Left cardiac atrium (tissue), 4 donors: ENCODE results near the gene ITGB6. TPM values are rescaled to one million over a fixed set of nuclear protein-coding genes. Genes with fewer than 3 reads are reported as not detected.
"Not testable (repeated sequence)": the region's sequence is repeated elsewhere in the genome, so short reads cannot be mapped to it uniquely, and the experiment has no call there.

Experiments
- ATAC-seq, 2 donors: fragments of 200-7000 bp; cut with Tn5 transposase; one replicate each; pipeline ENCODE4 v1.9.1; 2020; ENCODE audit warnings: mild to moderate bottlenecking in 2 of 2, moderate library complexity in 2 of 2
- DNase-seq: peaks from one replicate; pipeline ENCODE4 v3.0.0-alpha.2; 2020
- intact Hi-C, 2 donors: fragments of 100-400 bp; cut with DNase I; formaldehyde crosslinking; loops; one replicate each; pipeline versions ENCODE4 v1.14.1 to v1.15.1; 2022 to 2023
- total RNA-seq, 2 donors: library from RNA; stranded (reverse); fragmentation: NEBNext Ultra II Directional; extraction: Animal tissue kit (Norgen Biotek cat#: 25700); gene quantifications; one replicate each; pipeline ENCODE4 v1.2.1, GENCODE V29; 2021
- donor health status: DM: no; HTN: yes; CAD: no.
- donor health status: DM: no; HTN: yes; CAD: no; lungs with severe emphysema.
- donor health status: DM: yes; HTN: yes; CAD: no.
- donor health status: Dilated cardiomyopathy.

ITGB6 gene
- total RNA-seq, 2 donors from 2014 or later: 0.77 to 0.86 TPM

DNA sequence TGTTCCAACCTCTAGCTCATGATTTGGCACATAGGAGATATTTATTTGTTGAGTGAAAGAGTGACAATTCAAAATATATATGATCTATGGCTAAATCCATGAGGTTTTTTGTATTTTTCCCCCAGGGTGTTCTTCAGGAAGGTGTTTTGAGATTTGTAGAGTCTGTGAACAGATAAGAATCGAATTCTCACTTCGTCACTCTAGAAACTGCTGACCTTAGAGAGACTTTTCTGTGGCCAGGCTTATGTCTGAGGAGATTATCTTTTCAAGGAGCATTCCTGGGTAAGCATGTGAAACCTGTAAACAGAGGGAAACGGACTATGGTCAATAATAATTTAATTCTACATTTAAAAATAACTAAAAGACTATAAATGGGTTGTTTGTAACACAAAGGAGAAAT, 849 bp upstream of the ITGB6 start:
- no peak for DNase-seq
- intact Hi-C loops: no loop called here
- ATAC-seq: no peak

DNA sequence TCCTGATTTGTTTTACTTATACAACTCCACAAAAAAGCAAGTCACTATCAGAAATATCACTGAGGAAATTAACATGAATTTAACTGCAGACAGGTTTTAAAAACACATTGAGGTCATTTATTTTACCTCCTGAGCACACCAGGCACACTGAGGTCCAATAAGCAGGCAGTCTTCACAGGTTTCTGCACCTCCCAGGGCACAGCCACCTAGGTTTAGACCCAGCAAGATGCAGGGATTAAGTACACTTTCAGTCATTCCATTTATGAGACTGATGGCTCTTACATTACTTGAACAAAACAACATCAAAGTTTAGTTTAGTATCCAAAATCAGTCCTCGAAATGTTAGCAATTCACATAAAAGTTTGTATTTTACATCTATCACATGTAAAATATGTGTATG, 1.0 kb downstream of the ITGB6 start:
- ATAC-seq (no peak), DNase-seq (no peak)
- intact Hi-C loops: no loop called here

DNA sequence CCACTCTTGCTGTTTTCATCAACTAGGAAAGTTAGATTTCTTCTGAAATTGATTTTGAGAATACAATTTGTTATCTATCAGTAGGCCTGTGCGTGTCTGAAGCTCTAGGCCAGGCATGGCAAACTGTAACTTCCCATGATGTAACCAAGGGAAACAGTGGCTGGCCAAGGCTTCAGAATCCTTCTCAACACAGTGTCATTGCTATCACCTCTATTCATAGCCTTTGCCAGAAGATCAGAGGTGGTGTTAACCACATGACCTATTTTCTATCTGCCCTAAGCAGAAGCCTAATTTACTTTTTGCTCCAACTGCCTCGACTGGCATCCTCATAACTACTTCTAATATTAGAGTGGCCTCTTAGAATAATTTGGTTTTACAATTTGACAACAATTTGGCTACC, 2.5 kb downstream of the ITGB6 start:
- intact Hi-C loops: no loop called here
- DNase-seq: no peak
- ATAC-seq: peak; percentile 15 to 79

DNA sequence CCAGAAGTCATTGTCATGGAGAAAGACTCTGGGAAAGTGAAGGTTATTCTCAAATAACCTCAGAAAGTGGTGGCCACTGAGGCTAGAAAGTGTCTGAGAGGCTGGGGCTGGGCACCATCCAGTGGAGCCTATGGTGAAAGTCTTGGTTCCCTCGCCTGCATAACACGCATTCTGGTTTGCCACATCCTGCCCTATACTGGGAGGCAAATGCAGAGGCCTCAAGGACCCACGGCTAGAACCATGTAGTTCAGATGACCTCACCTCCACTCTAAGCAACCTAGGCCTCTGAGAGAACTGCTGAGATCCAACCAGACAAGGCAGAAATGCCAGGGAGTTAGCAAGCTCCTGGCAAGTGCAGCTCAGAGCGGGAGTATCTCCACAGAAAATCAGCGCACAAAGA, 5.1 kb downstream of the ITGB6 start:
- no peak for ATAC-seq
- intact Hi-C loops: no loop called here

DNA sequence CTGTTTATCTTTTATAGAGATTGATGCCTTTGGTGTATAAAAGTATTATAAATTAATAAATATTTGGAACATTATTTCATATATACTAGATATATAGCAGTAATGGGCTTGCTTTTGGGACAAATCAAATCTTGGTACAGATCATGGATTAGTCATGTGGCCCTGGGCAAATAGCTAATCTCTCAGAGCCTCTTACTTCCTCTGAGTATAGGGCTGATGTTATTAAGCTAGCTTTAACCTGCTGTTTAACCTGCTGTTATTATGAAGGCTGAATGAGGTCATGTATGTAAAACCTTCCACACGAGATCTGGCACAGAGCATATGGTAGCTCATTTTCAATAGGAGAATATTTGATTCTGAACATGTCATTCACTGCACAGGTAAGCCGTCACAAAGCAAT, 5.7 kb downstream of the ITGB6 start:
- DNase-seq: no peak
- no peak for ATAC-seq
- intact Hi-C loops: no loop called here

More for the DNA sequence above, 5.1 kb downstream of the ITGB6 start:
- DNase-seq: no peak

DNA sequence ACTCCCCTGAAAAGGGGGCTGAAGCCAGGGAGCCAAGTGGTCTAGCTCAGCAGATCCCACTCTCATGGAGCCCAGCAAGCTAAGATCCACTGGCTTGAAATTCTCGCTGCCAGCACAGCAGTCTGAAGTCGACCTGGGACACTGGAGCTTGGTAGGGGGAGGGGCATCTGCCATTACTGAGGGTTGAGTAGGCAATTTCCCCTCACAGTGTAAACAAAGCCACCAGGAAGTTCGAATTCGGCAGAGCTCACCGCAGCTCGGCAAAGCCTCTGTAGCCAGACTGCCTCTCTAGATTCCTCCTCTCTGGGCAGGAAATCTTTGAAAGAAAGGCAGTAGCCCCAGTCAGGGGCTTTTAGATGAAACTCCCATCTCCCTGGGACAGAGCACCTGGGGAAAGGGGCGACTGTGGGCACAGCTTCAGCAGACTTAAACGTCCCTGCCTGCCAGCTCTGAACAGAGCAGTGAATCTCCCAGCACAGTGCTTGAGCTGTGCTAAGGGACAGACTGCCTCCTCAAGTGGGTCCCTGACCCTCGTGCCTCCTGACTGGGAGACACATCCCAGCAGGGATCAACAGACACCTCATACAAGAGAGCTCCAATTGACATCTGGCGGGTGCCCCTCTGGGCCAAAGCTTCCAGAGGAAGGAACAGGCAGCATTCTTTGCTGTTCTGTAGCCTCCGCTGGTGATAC, 18.8 kb downstream of the ITGB6 start:
- ATAC-seq, intact Hi-C loops, DNase-seq: not testable (repeated sequence)

DNA sequence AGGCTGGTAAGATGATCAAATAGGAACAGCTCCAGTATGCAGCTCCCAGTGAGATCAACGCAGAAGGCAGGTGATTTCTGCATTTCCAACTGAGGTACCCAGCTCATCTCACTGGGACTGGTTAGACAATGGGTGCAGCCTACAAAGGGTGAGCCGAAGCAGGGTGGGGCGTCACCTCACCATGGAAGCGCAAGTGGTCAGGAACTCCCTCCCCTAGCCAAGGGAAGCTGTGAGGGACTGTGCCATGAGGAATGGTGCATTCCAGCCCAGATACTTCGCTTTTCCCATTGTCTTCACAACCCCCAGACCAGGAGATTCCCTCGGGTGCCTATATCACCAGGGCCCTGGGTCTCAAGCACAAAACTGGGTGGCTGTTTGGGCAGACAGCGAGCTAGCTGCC, 19.4 kb downstream of the ITGB6 start:
- DNase-seq, intact Hi-C loops, ATAC-seq: not testable (repeated sequence)

DNA sequence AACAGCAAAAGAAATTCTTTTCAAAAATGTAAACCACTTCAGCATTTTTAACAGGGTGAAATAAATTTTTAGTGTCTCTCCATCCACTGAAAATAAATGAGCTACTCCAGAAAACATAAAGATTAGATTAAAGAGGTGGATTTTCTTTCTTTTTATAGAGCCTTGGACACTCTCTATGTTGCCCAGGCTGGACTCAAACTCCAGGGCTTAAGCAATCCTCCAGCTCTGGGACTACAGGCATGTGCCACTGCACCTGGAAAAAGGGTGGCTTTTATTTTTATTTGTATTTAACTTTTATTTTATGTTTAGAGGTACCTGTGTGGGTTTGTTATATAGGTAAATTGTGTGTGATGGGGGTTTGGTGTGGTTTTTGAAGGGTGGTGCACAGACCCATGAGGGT, 19.9 kb downstream of the ITGB6 start:
- ATAC-seq (no peak), DNase-seq (no peak)
- intact Hi-C loops: no loop called here

DNA sequence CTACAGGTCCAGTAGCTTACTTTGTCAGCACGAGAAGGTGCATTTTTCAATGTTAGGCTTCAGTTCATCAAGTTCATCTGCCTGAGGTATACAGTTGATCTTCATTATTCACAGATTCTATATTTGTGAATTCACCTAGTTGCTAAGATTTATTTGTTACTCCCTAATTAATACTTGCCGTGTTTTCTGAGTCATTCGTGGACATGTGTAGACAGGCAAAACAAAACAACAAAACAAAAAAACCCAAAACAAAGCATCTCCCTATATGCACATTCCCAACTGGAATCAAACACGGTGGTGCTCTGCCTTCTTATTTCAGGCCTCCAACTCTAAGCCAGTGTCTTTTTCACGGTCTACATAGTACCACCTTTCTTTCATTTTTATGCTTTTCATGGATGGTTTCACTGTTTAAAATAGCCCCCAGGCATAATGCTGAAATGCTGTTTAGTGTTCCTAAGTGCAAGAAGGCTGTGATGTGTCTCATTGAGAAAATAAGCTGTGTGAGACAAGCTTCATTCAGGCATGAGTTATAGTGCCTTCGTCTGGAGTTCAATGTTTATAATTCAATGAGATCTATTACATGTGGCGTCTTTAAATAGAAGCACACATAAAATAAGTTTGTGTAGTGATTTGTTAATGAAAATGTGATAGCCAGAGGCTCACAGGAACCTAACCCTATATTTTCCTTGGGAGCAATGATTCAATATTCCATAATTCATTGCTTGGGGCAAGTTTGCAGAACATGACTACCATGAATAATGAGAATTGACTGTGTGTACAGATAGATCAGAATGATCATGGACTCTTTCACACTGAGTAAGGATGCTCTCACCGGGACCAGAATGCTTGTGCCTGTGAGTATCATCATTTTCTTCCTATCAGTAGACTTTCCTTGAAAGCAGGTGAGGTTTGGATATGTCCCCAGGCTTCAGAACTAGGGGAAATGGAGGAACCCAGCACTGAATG, 24.6 kb downstream of the ITGB6 start:
- ATAC-seq: no peak
- intact Hi-C loops: no loop called here
- DNase-seq: no peak

DNA sequence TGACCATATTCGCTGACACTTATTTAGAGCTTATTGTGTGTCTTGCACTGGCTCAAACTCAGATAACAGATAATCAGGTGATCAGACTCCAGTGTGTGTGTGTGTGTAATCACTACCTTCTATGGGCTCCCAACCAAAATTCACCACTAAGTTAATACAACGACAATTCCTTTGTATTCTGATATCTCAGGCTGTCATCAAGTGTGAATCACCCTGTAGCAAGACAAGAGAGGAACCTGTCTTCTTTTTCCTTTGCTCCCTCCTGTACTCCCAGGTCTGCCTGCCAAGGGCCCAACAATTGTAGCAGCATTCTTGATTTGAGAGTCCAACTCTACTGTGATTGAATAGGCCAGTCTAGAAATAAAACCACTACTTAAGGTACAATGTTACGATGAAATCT, 25.8 kb downstream of the ITGB6 start:
- DNase-seq (no peak), ATAC-seq (no peak)
- intact Hi-C loops: no loop called here

DNA sequence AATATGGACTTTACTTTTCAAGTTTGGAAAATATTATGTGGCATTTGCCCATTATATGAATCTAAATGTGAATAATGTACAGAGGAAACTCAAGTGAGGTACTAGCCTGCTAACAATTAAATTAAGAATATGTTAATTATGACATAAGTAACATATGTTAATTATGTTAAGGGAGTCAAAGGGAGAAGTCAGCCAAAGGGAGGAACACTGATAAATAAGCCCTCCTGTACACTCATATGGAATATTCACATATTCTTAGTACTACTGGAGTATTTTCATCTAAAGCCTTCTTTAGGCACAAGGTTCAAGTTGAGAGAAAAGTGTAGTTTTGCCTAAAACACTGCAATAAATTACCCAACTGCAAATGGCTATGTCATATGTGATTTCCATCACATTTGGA, 30.1 kb downstream of the ITGB6 start:
- no peak for DNase-seq
- ATAC-seq: no peak
- intact Hi-C loops: no loop called here

DNA sequence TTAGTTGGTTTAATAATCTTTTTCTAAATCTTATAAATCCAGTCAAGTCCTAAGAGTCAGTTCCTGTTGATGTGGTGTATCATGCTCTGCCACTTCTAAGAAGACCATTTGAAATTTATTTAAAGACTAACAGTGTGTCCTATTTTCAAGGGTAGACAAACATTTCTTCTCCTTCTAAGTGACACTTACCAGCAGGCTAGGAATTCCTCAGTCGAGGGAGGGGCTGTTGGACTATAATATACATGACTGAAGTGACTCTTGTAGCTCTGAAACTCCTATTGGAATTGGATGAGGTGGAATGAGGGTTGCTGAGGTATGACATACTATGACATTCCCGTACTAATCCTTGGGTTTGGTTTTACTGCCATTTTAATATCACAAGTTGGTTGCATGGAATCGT, 30.6 kb downstream of the ITGB6 start:
- intact Hi-C loops: no loop called here
- ATAC-seq (no peak), DNase-seq (no peak)

DNA sequence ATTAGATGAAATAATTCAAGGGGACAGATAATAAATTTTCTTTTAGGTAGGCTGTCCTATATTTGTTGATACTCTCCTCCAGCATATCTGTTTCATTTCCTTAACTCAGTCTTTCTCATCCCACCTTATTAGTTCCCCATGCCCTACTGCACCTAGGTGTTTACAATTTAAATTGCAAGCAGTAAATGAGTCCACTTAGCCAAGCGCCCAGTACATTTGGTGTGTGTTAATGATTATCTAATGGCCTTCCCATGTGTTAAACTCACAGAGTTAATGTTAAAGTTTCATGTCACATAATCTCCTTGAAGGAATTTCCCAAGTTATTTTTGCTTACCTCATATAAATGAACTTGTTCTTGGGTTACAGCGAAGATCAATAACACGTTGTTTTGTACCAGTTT, 31.2 kb downstream of the ITGB6 start:
- intact Hi-C loops: no loop called here
- DNase-seq: no peak
- ATAC-seq: no peak

DNA sequence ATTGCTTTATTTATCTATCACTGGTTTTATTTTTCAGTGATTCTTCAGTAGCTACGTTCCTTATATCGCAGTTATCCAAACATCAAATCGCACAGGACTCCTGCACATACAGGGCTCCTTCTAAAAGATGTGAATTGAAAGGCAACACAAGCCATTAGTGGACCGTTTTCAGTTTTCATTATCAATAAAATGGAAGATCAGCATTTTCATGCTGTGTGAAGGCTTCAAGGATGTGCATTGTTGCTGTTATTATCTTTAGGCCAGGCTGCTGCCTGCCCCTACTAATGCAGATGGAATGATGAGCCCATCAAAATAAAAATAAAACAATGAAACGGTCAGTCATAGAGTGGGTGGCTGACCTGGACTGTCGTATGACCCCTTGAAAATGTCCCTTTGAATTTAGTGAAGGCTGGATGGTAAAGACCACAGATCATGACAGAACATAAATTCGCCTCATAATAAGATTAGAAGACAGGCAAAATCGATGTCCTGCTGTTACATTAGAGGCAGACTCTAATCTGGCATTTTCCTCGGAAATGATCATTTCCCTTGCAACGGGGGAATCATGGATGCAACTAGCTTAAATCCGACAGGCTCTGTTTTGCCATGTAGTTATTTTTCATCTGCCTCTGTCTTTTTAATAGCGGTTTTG, 32.9 kb downstream of the ITGB6 start:
- ATAC-seq (no peak), DNase-seq (no peak)
- intact Hi-C loops: no loop called here

DNA sequence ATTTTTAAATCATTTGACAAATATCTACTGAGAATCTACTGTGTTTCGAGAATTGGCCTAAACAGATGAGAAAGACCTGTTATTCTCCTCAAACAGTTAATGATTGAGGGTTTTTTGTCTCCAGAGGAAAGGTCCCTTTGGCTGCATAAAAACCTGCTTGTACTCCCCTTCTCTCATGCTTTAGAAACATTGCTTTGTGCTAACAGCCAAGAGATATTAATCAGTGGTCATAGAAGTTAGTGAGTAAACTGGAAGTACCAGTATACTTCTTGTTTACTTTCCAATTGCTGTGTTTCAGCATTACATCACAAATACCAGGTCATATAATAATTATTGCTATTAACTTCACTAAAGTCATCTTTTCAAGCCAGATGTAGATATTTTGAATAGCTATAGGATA, 34.1 kb downstream of the ITGB6 start:
- intact Hi-C loops: no loop called here
- DNase-seq: no peak
- no peak for ATAC-seq

DNA sequence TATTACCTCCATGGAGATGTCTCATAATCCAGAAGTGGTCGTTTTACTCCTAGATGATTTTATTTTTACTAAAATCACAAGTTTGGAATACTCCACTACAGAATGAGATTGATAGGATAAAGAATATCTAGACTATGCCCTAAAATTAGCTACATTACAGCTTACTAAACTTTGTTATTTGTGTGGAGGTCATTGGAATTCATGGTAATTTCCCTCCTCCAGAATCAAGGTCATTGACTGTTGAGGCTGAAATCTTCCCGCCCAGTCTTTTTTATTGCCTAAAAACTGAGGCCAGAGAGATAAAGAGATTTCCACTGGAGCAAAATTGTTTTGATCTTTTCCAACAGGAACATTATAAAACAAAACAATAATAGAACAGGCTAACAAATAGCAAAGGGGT, 35.0 kb downstream of the ITGB6 start:
- DNase-seq (no peak), ATAC-seq (no peak)
- intact Hi-C loops: no loop called here

DNA sequence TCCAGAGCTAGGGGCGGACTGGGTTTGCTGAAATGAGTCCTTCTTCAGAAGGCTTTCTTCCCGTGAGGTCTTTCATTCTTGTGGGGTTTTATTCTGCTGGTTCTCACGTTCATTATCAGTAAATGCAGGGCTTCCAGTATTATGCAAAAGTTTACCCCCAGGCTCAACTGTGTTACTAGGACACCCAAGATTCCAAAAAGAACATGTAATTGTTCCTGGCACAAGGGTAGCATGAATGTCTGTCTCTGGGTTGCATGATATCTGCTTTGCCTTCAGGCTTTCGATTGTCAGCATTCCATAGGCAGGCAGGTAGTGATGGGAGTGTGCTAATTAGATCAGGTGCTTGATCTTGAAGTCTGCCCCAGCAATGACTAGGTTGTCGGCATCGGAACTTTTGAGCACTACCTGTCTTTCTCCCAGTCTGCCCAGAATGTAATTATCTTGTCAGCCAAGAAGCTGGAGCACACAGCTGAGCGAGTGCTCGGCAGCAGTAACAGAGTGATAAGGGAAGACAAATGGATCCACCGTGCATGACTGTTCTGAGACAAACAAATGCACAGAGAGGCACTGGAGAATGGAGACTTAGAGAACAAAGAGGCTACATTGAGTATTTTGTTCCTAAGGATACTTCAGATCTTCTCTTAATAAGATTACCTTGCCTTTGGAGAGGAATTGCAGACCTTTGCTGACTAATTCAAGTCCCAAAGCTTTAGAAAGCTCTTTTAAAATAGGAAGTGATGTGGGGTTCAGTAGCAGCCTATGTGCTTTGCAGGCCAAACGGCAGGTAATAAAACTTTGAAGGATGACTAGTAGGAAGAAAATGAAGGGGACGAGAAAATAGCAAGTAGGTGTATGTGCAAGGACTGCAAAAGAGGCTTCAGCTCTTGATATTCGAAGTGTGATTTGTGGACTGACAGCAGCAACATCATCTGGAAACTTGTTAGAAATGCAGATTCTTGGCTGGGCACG, 41.9 kb downstream of the ITGB6 start:
- ATAC-seq (peak; percentile 44 to 82), DNase-seq (no peak)
- intact Hi-C loops: no loop called here

DNA sequence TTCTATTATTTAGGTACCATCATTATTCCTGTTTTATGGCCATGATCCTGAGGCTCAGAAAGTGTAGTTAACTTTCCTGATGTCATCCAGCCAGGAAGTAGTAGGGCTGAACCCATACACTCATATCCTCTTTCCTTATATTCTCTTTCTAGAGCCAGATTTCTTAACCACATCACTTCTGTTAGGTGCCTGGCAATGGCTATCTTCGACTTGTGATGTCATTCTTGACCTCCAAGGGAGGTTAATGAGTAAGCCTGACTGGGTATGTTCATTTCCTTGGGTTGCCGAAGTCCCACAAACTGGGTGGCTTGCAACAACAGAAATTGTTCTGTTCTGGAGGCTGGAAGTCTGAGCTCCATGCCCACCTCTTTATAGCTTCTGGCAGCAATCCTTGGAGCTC, 43.4 kb downstream of the ITGB6 start:
- intact Hi-C loops: no loop called here
- peak in 1 of 2 donors; percentile 46 for ATAC-seq
- DNase-seq: no peak

DNA sequence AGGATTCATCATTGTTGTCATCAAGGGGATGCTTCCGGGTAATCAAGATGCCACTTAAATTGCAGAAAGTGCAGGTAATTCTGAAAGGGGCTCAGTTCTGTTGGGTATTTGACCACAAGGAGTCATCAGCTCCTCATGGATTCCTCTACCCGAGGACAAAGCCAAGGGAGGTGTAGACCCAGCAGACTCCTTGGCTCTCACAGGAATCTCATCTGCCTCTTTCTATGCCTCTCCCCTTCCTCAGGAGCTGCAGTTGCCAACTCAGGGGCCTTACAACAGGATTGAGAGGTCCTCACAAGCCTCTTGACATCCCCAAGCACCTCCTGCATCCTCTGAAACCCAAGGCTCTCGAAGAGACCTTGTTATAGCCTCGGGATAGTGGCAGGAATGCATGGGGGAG, 44.0 kb downstream of the ITGB6 start:
- intact Hi-C loops: no loop called here
- no peak for ATAC-seq
- DNase-seq: no peak
